SKM-1 treated with dmso at 0.1 percent for 144 hours (cell line): Measurements from ENCODE around the gene INAFM2.

Experiments
- DNase-seq: peaks from one replicate; lab custom pipeline; 2025; ENCODE audit not compliant: unreplicated experiment; lab: John Stamatoyannopoulos, UW

INAFM2 gene

GRCh38 chr15:40305281-40305680 is 18.2 kb upstream of the INAFM2 start:
- no peak for DNase-seq

GRCh38 chr15:40306371-40306770 is 17.1 kb upstream of the INAFM2 start:
- DNase-seq = no peak

DNA sequence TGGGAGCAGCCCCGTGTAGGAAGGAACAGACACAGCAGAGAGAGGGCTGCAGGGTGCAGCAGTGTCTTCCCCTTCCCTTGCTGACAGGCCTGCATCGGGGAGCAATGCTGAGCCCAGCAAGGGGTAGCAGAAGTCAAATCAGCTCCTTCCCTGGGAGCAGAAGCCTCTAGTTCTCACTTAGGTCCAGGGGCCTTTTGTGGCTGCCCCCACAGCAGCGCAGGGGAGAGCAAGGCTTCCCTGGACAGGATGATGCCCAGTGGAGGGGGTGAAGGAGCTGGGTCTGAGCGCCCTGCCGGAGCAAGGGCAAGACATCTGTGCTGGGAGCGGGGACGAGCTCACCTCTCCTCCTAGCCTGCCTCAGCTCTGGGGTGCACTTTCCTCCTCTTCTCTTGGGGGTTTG is 16.6 kb upstream of the INAFM2 start:
- no peak for DNase-seq

DNA sequence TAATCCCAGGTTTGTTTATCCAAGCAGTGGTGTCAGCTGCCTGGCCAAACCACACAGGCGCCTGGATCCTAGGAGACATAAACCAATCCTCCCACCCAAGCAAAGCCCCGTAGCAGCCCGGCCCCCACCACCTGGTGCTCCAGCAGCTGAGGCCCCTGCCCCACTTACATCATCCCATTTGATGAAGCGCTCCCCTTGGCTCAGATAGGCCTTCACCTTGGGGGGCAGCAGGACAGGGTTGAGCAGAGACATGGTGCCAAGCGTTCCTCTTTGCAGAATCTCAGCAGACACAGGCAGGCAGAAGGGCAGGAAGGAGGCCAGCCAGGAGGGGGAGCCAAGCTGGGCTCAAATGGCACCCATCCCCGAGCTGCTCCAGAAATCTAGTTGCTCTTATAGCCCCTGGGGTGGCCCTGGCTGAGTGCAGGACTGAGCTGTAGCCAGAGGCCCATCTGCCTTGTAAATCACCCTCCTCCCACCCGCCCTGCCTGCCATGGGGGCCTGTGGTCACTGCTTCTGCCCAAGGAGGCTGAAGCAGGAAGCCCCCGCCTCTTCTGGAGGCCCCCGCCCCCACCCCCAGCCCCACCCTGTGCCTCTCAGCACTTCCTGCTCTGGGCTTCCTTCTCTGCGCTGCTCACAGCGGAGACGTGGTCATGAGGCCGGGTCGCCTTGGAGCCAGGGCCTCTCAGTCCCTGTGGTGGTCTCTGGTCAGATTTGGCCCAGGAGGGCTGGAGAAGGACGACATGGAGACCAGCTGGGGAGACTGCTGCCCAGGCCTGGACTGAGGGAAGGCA is 15.9 kb upstream of the INAFM2 start, which contains the start of gene PLCB2:
Gene PLCB2, minus strand, starts transcription at position 515 of the 791 bp plus-strand sequence. Its CDS starts 263 bp downstream, at position 252.
- DNase-seq = peak; percentile 71

- DNase-seq = peak; percentile 17
Measured at GRCh38 chr15:40309344-40309862, 14.1 kb upstream of the INAFM2 start.

GRCh38 chr15:40310001-40310959 is 13.2 kb upstream of the INAFM2 start:
- peak; percentile 51 for DNase-seq

GRCh38 chr15:40310993-40311392 is 12.5 kb upstream of the INAFM2 start:
- no peak for DNase-seq

DNA sequence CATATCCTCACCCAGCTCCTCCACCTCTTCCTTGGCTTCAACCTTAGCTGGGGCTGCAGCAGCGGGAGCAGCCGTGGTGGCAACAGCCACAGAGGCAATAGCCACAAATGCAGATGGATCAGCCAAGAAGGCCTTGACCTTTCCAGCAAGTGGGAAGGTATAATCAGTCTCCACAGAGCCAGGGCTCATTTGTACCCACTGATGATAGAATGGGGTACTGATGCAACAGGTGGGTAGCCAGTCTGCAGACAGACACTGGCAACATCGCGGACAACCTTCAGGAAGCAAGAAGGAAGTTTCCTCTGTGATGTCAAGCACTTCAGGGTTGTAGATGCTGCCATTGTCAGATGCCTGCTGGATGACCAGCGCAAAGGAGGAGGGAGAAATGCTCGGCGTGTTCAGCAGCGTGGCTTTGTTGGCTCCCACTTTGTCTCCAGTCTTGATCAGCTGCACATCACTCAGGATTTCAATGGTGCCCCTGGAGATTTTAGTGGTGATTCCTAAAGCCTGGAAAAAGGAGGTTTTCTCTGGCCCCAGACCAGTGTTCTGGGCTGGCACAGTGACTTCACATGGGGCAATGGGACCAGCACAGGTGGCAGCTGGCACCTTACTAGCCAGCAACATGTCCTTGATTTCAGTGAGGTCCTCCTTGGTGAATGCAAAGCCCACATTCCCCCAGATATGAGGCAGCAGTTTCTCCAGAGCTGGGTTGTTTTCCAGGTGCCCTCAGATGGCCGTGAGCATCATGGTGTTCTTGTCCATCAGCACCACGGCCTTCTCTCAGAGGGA is 10.9 kb upstream of the INAFM2 start:
- no peak for DNase-seq

GRCh38 chr15:40313531-40314398 is 9.7 kb upstream of the INAFM2 start:
- DNase-seq = peak; percentile 71

- no peak for DNase-seq
Measured at GRCh38 chr15:40314723-40315276, 8.7 kb upstream of the INAFM2 start.

DNA sequence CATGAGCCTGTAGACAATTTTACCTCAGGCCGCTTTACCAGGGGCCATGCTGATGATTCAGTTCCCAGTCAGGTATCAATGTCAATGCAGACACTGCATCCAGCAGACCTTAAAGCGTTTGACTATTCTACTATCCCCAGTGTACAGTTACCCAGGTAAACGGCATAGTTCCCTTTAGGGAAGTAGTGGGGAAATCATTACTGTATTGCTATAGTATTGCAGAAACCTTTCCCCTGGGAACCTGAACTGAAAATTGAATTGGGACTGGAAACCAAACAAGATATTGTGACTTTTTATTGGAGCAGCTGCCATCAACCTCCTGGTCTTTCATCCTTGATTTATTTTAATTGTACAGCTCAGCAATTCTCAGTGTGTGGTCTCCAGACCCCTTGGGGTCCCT is 6.6 kb upstream of the INAFM2 start:
- DNase-seq = no peak

GRCh38 chr15:40317580-40317979 is 5.9 kb upstream of the INAFM2 start:
- DNase-seq = no peak

- DNase-seq = no peak
Measured at GRCh38 chr15:40320409-40320808, 3.1 kb upstream of the INAFM2 start.

- peak; percentile 71 for DNase-seq
Measured at GRCh38 chr15:40320931-40321371, 2.5 kb upstream of the INAFM2 start.

- no peak for DNase-seq
Measured at GRCh38 chr15:40322531-40323238, 807 bp upstream of the INAFM2 start.

GRCh38 chr15:40323953-40324937 is 753 bp downstream of the INAFM2 start:
- no peak for DNase-seq

DNA sequence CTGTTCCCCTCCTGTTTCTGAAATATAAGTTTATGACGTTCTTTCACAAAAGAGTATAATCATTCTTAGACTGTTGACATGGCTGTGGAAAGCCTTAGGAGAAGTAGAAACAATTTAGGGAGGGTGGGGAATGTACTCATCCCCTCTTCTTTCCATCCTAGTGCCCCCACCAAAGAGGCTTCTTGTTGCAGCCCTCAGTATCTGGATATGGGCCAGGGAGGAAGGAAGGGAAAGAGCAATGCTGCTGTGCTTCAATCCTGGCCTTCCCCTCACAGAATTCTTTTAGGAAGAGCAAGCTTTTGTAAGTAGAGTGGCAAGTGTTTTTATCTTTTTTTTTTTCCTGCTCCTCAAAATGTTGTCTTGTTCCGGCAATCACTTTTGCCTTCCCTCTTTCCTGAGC is 1.7 kb downstream of the INAFM2 start:
- DNase-seq = no peak

DNA sequence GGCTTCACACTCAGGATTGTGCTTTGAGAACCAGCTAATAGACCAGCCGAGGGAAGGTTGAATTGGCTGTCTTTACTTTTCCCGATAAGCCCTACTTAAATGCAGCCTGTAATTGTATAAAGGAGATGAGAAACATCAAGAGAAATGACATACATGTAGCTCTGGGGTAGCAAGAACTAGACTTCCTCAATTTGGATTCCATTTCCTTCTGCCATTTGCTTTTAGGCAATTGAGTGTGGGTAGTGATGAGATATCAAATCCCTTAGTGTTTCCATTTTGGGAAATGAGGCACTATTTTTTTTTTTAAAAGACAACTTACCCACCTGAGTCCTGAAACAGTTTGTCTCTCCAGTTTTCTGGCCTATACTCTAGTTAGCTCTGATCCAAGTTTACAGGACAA is 2.2 kb downstream of the INAFM2 start:
- peak; percentile 13 for DNase-seq
